Lower leg skin (tissue), 4 donors: ENCODE data around the gene SCYGR1. TPM values are rescaled to one million over a fixed set of nuclear protein-coding genes. Genes with fewer than 3 reads are reported as not detected.

Experiments
- DNase-seq, 2 donors: peaks; one replicate each; pipeline ENCODE4 v3.0.0-alpha.2; 2019; ENCODE audit warnings: low spot score in 2 of 2
- H3K4me3 ChIP-seq: fragments of 200-600 bp; sonication (generic); 2 replicates; pipeline ENCODE4 v1.5.1; 2017; ENCODE audit warnings: mild to moderate bottlenecking, low read depth; ENCODE audit not compliant: poor library complexity, severe bottlenecking
- POLR2A ChIP-seq, 2 donors: fragments of 450-650 bp; IDR thresholded peaks; one replicate each; pipeline ENCODE4 v1.6.1; 2016 to 2017; ENCODE audit warnings: antibody characterized with exemption in 2 of 2, mild to moderate bottlenecking in 1 of 2, moderate library complexity in 1 of 2
- WGBS, 2 donors: methylation state at CpG; one replicate each; pipeline ENCODE4 v1.1.5; 2018; 5-methylcytosine and 5-hydroxymethylcytosine counted together
- intact Hi-C: fragments of 100-400 bp; cut with DNase I; formaldehyde crosslinking; loops from one replicate; pipeline ENCODE4 v1.15.0; 2023; ENCODE audit warnings: low total_unique reads
- total RNA-seq, 4 donors: library from RNA; depleted of rRNA; stranded (reverse); fragments of >200 nt; gene quantifications; one replicate each; pipeline ENCODE4 v1.1.0, GENCODE V29; 2016
- TF ChIP-seq, protein P1 (sequence below), 3 donors: fragments of 450-650 bp; IDR thresholded peaks; one replicate each; pipeline ENCODE4 v1.5.1; 2016; ENCODE audit warnings: antibody characterized with exemption in 3 of 3, mild to moderate bottlenecking in 3 of 3, moderate library complexity in 2 of 3

SCYGR1 gene
- total RNA-seq, 4 donors from 2014 or later: not detected

DNA sequence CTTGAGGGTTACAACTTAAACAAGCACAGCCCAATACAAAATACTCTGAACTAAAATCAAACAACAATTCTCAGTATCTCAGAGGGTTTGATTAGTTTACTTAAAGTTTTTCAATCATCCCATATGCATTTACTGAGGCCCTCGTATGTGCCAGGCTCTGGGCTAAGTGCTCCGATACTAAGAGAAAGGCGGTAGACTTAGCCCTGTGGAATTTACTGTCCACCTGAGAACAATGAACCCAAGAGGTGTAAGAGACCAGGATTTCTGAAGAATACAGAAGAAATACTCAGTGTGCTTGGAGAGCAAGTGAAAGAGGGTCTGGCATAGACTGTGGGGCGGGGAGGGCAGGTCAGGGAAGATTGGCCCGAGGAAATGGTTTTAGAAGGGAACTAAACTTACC, 25.1 kb upstream of the SCYGR1 start:
- intact Hi-C loops: no loop called here
- 75 to 79% methylated on average over 5 of the region's 5 CpGs for WGBS, 2 donors
- no peak overlapping the region for H3K4me3 ChIP-seq
- DNase-seq: no peak
- no peak for TF ChIP-seq POLR2A (IDR thresholded peaks at IDR 0.05)
- TF ChIP-seq, protein P1, sequence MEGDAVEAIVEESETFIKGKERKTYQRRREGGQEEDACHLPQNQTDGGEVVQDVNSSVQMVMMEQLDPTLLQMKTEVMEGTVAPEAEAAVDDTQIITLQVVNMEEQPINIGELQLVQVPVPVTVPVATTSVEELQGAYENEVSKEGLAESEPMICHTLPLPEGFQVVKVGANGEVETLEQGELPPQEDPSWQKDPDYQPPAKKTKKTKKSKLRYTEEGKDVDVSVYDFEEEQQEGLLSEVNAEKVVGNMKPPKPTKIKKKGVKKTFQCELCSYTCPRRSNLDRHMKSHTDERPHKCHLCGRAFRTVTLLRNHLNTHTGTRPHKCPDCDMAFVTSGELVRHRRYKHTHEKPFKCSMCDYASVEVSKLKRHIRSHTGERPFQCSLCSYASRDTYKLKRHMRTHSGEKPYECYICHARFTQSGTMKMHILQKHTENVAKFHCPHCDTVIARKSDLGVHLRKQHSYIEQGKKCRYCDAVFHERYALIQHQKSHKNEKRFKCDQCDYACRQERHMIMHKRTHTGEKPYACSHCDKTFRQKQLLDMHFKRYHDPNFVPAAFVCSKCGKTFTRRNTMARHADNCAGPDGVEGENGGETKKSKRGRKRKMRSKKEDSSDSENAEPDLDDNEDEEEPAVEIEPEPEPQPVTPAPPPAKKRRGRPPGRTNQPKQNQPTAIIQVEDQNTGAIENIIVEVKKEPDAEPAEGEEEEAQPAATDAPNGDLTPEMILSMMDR (IDR thresholded peaks at IDR 0.05): no peak

- no peak overlapping the region for H3K4me3 ChIP-seq
- DNase-seq: no peak
- intact Hi-C loops: no loop called here
- WGBS, 2 donors: 73 to 75% methylated on average over 3 of the region's 3 CpGs
- no peak for TF ChIP-seq POLR2A (IDR thresholded peaks at IDR 0.05)
- TF ChIP-seq, protein P1 (IDR thresholded peaks at IDR 0.05): no peak
Measured at GRCh38 chr2:227411990-227412350, 24.2 kb upstream of the SCYGR1 start.

DNA sequence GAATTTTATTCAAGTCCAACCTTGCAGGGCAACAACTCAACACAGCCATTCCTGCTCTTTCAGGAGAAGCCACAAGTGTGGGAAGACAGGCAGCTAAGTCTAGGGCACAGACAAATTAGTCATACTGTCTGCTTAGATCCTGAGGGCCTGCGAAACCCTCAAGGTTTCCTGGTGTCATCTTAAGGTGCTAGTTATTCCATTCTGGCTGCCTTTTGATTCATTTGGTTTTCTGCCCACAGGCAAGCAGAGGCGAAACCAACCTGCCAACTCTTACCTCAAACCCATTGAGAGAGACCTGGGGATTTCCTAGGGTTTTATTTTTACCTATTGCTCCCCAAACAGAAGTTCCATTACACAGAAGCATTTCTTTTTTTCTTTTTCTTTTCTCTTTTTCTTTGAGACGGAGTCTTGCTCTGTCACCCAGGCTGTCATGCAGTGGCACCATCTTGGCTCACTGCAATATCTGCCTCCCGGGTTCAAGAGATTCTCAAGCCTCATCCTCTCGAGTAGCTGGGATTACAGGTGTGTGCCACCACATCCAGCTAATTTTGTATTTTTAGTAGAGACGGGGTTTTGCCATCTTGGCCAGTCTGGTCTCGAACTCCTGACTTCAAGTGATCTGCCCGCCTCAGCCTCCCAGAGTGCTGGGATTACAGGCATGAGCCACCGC, 23.7 kb upstream of the SCYGR1 start:
- 69 to 70% methylated on average over 9 of the region's 9 CpGs for WGBS, 2 donors
- no peak overlapping the region for H3K4me3 ChIP-seq
- TF ChIP-seq POLR2A (IDR thresholded peaks at IDR 0.05): no peak
- TF ChIP-seq, protein P1 (IDR thresholded peaks at IDR 0.05): no peak
- intact Hi-C loops: no loop called here
- DNase-seq: no peak

- DNase-seq: no peak
- H3K4me3 ChIP-seq: no peak overlapping the region
- intact Hi-C loops: no loop called here
- TF ChIP-seq, protein P1 (IDR thresholded peaks at IDR 0.05): no peak
- TF ChIP-seq POLR2A (IDR thresholded peaks at IDR 0.05): no peak
- 67 to 77% methylated on average over 3 of the region's 3 CpGs for WGBS, 2 donors
Measured at GRCh38 chr2:227410191-227410590, 22.4 kb upstream of the SCYGR1 start.

- H3K4me3 ChIP-seq: no peak overlapping the region
- peak; percentile 82 to 95 for DNase-seq
- 38 to 49% methylated on average over 16 of the region's 16 CpGs for WGBS, 2 donors
- intact Hi-C loops: loop anchor here (10.0 kb wide), 1 partner anchor 357 kb away; no protein-coding TSS in a partner anchor
- no peak for TF ChIP-seq POLR2A (IDR thresholded peaks at IDR 0.05)
Measured at GRCh38 chr2:227407591-227408151, 19.9 kb upstream of the SCYGR1 start.

DNA sequence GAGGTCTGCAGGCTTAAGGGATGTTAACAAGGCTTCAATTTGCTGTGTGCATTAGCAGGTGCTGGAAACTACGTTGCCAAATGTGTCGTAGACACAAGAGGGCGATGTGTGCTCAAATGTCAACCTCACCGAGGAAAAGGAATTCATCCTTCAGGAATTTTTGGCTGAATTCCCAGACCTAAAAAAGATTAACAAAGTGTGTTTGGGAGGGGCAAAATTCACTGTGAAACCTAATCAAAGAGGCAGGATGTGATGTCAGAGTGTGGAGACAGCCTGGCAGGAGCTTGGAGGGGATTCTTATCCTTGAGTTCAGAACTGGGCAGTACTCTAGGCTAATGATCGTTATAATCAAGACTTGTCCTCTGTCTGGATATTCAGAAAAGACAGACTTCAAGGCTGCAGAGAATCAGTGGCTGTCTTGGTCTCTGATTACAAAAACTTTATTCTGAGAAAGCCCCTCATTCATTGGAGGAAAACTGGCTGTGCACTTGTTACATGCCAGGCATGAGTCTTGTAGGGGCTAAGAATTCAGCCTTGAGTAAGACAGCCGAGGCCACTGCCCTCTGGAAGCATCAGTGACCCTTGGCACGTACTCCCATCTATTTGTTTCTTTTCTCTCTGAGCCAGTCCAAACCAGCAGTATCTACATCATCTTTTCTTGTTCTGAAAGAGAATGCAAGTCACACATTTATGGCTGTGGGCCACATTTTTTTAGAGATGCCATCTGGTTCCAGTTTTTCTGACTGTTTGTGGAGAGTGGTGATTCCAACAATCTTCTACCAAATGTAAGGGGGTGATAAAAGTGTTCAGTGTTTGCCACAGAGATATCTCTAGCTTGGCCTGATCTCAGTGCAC, 18.7 kb upstream of the SCYGR1 start:
- intact Hi-C loops: loop anchor here (10.0 kb wide), 1 partner anchor 358 kb away; no protein-coding TSS in a partner anchor
- TF ChIP-seq POLR2A (IDR thresholded peaks at IDR 0.05): no peak
- TF ChIP-seq, protein P1 (IDR thresholded peaks at IDR 0.05): no peak
- DNase-seq: peak; percentile 52 to 84
- H3K4me3 ChIP-seq: no peak overlapping the region
- 5% methylated on average over 7 of the region's 7 CpGs for WGBS, 2 donors
